Ammon's horn (tissue), 1 donor: ENCODE measurements around the gene TXNDC8.

ENCODE experiments used
- DNase-seq: peaks from one replicate; pipeline ENCODE4 v3.0.0-alpha.2; 2016; ENCODE audit warnings: low spot score

TXNDC8 gene

DNA sequence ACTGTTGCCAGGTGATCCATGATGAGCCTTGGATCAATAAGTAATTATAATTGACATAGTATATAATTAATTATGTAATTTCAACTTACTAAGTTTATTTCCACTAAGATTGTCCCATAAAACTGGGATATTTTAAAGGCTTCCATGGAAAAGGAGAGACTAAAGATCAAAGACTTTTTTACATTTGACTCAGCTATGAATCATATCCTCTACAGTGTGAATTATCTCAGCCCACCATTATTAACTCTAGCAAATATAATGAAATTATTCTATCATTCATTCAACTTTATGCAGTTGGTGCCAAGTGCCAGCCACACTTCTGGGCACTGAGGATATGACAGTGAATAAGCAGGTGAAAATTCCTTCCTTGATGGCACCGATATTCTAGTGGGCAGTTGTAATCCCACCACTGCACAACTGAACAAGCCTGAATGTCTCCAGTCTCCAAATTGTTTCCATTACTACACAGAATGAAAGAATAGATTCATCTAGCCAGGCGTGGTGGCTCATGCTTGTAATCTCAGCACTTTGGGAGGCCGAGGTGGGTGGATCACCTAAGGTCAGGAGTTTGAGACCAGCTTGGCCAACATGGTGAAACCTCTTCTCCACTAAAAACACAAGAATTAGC, 59.5 kb downstream of the TXNDC8 start:
- no peak for DNase-seq

DNA sequence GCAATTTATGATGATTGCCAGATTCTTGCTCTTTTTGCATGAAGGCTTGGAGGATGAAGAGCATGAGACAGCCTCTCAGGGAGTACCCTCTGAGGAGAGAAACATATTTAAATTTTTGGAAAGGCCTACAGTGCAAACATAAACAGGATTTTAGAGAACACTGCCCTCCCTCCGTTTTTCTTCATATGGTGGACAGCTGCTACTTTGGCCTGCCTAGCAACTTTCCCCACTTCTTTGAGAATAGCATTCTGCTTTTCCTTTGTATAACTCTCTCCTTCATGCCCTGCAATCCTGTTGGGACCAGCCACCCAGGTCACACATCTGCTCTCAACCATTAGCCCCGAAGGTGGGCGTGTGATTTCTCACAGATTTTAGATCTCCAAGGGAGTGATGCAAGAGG, 60.9 kb downstream of the TXNDC8 start:
- no peak for DNase-seq

DNA sequence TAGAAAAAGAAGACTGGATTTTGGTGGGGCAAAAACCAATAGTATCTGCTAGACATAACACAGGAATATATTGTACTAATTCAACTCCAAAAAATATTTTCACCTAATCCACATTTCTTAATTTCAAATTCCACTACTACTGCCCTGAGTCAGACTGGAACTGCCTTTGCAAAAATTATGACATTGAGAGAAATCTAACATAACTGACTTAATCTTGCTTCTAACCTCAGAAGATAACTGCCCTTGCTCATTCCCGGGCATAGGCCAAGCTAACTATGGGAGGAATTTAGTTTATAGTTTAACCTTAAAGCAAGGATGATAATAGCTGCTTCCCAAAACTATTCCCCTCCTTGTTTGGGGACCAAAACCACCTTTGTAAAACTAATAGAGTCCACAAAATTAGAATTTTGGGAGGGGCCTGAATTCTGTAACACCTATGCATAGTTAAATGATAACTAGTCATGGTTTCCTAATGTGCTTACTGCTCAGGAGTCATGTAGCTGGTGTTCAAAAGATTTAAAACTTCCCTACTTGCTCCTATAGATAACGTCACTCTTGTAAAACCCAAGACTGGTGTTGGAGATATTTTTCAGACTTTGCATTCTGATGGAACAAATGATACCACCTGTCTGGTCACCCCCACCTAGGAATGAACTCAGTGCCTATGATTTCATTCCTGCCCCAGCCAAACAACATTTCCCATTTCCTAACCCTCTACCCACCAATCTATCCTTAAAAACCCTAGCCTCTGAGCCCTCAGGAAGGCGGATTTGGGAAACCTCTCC, 67.3 kb downstream of the TXNDC8 start:
- DNase-seq: no peak

DNA sequence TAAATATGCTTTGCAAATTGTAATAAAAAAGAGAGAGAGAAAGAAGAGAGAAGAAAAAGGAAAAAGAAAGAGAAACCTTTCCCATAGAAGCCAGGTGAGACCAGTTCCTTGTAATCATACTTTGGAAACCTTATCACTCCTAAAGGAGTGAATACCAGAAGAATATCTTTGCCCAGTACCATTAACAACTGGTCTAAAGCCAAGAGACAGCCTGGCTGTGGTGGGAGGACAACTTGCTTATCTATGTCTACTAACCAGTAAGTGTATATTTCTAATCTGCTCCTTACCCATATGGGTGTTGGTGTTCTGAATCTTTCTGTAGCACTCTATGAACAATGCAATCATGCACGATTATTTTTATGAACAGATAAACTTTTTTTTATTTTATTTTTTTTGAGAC, 70.9 kb downstream of the TXNDC8 start:
- no peak for DNase-seq

DNA sequence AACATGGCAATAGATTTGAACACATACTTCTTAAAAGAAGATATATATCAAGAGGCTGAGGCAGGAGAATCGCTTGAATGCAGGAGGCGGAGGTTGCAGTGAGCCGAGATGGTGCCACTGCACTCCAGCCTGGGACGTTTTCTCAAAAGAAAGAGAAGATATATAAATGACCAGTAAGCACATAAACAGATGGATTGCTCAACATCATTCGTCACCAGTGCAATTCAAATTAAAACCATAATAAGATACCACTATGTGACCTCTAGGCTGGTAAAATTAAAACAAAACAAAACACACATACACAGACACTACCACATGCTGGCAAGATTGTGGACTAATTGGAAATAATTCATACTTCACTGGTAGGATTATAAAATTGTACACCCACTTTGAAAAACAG, 76.0 kb downstream of the TXNDC8 start:
- DNase-seq: no peak

DNA sequence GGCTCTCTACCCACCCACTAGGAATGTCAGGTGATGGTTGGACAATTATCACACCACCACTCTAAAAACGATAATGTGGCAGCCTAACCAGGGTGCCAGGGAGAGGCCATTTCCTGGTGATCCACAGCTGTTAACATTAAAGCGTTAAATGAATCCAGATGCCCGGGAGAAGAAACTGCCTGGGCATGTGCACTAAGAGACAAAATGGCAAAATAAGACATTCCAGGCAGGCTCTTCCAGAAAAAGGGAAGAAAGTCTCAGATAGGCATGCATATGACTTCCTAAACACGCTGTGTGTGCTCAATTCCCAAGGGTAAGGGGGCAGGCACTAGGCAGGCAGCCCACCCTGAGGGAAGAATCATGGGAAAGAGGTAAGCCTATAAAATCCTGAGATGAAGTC, 76.8 kb downstream of the TXNDC8 start:
- no peak for DNase-seq

DNA sequence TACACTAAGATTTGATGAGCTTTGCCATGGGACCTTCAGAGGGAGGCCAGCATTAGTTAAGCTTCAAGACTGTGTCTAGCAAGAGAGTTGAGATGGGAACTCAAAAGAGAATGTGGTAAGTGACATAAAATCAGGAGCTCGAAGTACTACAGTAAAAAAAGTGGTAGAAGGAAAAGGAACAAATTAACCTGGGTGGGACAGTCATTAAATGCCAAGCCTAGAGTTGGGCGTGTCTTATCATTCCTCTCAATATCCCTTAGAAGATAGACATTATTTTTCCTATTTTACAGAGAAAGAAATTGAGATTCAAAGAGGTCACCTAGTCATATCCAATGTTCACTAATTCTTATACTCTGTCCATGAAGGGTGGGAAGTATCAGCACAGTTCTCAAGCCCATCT, 78.1 kb downstream of the TXNDC8 start:
- no peak for DNase-seq

DNA sequence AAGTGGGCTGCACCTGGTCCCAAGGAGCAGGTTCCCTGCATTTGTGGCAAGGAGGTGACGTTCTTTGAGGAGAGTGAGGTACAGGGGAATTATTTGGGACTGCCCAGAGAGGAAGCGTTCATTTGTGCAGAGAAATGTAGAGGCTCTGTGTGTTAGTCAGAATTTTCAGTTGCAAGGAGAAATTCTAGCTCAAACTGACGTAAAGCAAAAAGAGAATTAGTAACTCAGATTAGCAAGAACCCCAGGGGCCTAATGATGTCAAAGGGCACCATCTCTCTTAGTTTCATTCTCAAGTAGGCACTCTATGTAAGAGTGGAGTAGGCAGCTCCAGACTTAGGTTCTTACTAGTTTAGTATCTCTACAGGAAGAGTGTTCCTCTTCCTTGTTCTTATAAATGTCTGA, 79.0 kb downstream of the TXNDC8 start:
- no peak for DNase-seq

DNA sequence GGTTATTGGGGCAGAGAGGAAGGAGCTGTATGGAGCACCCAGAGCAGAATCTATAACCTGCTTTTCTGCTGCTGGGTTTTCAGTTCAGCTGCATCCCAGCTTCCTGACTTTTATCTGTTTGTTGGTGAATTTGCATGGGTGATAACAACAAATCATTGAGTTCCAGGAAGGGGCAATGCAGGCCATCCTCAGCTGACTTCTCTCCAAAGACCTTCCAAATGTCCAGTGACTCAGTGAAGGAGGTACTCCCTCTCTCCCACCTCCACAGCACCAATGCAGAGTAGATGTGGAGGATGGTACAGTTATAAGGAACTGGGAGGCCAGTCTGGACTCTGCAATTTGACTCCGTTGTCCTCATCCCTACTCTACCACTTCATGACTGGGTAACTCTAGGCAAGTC, 79.7 kb downstream of the TXNDC8 start:
- no peak for DNase-seq

DNA sequence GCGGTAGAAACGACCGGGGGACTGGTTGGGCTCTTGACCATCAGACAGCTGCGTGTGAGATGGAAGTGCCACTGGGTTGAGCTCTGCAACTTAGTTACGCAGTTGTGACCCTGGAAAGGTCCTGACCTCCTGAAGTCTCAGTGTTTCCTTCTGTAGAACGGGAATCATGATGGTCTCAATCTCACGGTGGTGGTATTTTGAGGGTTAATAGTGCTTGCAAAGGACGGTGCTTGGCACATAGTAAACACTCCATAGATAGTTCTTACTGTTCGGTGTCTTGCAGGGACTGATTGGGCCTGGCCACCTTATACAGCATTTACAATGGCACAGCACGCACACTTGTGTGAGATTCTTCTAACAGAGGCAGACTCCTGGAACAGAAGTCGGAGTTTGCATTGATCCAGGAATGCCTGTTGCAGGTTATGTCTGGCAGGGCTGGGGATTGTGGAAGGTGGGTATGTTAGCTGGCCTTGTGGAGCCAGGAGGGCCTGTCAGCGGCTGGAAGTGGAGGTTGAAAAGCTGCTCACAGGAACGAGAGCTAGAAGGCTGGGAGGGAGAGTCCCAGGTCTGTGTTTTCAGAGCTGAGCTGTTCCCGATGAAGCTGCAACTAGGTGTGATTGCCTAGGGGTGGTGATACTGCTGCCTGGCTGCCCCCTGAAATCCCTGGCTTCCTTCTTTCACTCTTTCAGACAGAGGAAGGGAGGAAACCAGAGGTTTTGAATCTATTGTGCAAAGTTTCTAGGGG, 80.4 kb downstream of the TXNDC8 start:
- peak; percentile 28 for DNase-seq

DNA sequence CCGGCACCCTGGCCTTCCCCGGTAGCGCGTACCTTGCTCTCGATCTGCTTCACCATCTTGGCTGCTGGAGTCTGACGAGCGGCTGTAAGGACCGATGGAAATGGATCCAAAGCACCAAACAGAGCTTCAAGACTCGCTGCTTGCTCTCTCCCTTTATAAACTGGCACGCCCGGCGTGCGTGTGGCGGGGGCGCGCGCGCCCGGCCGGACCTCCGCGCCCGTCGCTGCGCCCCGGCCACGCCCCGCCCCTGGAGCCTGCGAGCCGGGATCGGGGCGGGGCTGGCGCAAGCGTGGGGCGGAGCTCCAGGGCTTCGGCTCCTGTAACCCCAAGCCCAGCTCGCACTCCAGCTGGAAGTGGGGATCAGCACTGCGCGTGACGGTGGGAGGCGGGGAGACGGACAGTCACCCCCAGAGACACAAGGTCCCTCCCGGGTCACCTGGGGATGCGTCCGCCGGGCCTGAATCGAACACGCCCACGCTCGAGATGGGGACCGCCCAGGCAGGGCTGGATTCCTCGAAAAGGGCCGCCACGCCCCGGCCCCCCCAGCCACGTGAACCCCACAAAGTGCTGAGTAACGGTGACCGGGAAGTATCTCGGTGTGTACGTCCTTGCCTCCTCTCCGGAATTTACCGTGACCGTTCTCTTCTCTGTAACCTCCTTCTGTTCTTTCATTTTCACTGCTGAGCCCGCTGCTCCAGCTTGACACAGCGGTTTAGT, 81.1 kb downstream of the TXNDC8 start, which contains the start of gene TXN:
Gene TXN, minus strand, starts transcription at position 128 of the 717 bp plus-strand sequence. Its CDS starts 72 bp downstream, at position 56.
- peak; percentile 91 for DNase-seq

DNA sequence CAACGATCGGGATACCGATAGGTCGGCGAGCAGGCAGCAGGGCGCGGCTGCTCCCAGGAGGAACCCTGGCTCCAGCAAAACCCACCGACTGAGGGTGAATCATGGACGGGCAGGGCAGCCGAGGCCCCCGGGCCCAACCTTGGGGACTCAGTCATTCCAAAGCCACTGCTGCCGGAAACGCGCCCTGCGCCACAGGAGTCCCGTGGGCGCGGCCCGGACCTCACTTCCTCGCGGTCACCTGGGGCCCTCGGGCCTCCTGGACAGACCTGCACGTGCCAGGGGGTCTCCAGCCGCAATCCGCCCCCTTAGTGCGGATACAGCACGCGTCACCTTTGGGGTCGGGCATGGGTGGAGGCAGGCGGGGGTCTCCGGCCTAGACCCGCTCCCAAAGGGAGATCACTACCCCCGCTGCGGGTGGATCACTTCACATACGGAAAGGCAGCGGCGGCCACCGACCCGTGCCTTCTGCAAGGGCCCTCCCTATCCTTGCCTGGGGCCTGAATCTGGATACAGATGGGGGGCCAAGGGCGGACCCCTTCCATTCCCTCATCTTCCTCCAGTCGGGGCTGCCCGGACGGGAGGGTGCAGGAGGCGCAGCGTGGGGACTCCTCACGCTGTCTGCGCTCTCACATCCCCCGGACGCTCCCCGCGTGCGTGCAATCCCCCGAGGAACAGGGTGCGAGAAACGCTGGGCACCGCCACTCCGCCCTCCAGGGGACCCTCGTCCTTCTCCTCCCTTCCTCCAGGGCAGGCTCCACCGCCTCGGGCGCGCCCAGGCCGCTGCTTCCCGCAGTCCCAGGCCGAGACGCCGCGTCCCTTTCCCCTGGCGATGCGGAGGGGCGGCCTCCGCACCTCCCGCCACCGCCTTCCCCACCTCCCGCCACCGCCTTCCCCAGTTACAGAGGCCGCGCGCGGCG, 81.9 kb downstream of the TXNDC8 start:
- DNase-seq: peak; percentile 39

DNA sequence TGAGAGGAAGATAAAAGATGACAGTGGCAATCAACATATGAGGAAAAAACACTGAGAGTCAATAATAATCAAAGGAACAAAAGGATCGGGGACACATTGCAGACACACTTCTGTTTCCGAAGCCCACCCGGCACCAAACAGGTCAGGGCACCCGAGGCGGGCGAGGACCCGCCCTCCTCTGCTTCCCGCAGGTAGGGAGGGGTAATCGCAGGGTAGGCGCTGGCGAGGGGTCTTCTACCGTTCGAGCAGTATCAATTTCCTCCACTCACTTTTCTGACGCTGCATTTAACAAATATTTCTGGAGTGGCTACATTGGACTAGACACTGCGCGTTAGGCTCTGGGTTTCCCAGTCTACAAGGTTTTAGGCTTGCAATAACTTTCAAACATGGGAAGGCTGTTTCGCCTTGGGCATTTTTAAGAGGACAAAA, 82.6 kb downstream of the TXNDC8 start:
- no peak for DNase-seq

DNA sequence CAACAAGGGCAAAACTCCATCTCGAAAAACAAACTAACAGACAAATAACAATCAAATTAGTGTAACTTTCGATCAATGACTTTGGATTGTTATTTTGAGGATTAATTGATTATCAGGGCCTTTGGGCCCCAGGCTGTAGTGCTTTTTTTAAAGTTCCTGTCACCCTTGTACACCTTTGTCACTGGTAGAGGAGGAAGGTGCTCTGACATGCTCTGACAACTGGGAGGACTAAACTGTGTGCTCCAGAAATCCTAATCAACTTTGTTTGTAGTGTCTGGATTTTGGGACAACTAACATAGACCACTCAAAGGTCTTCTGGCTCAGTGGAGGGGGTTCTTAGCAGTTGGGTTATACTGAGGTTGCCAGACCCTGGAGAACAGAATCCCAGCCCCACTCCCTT, 83.2 kb downstream of the TXNDC8 start:
- DNase-seq: no peak
